HPDE6-E6E7 (cell line): ENCODE measurements around the gene PTCH1.

ENCODE experiments used
- DNase-seq: peaks from one replicate; pipeline ENCODE4 v3.0.0; 2011; ENCODE audit warnings: missing footprints; ENCODE audit errors: extremely low spot score

Gene PTCH1

DNA sequence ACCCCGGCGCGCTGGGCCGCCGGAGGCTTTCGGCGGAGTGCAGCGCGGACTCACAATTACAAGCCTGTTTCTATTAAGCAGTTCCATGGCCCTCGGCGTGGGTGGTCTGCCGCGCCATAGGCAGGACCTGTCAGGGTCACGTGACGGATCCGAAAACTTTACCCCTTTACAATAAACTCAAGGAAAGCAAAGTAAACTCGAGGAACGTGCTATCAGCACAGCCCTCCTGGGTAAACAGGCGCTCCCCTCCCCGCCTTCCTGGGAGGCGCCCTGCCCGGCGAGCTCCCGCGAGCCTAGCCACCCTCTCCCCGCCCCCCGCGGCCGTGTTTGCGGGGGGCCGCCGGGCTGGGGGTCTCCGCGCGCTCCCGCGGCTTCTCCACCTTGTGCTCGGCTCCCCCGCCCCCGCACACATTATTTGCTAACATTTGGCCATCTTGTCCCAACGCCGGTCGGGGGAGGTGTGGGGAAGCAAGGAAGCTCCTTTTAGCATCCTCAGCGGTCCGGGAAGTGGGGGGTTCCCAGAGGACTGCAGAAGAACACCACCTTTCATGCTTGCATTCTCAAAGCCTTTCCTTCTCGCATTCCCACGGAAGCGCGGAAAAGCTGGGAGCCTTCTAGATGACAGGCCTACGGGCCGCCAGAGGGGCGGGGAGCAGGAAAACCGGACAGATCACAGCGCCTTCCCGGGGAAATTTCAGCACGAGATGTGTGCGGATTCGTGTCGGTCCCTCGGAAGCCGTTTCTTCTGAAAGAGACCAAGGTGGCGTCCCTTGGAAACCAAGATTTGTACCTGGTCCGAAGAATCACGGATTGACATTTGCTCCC lies at the start of gene PTCH1:
Gene PTCH1 (minus strand): TSS at position 238 of the 825 bp plus-strand sequence.
- DNase-seq: no peak

GRCh38 chr9:95565982-95566381 lies 49.2 kb upstream of the PTCH1 start:
- no peak for DNase-seq

- DNase-seq: no peak
Observed at GRCh38 chr9:95561913-95562312, 45.1 kb upstream of the PTCH1 start.

GRCh38 chr9:95557142-95557541 lies 40.4 kb upstream of the PTCH1 start:
- DNase-seq: no peak

GRCh38 chr9:95556521-95556920 lies 39.8 kb upstream of the PTCH1 start:
- no peak for DNase-seq

- DNase-seq: no peak
Observed at GRCh38 chr9:95552814-95553546, 36.2 kb upstream of the PTCH1 start.

DNA sequence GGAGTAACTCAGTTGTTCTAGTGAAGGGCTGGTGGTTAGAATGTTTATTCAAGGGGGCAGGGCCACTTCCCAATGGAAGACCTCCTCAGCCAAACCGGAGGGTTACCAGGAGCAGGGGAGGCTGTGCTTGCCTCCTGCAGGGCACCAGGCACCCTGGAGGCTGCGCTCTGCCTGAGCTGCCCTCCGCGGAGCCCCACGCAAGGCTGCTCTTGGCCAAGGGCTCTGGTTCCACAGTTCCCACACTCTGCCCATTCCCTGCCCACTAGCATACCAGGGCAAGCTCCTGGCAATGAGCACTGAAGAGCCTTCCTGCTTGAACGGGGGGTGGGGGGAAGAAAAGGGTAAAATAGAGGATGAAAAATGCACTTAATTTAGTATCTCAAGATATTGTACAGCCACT lies 35.5 kb upstream of the PTCH1 start:
- DNase-seq: no peak

GRCh38 chr9:95551406-95551805 lies 34.6 kb upstream of the PTCH1 start:
- DNase-seq: no peak

DNA sequence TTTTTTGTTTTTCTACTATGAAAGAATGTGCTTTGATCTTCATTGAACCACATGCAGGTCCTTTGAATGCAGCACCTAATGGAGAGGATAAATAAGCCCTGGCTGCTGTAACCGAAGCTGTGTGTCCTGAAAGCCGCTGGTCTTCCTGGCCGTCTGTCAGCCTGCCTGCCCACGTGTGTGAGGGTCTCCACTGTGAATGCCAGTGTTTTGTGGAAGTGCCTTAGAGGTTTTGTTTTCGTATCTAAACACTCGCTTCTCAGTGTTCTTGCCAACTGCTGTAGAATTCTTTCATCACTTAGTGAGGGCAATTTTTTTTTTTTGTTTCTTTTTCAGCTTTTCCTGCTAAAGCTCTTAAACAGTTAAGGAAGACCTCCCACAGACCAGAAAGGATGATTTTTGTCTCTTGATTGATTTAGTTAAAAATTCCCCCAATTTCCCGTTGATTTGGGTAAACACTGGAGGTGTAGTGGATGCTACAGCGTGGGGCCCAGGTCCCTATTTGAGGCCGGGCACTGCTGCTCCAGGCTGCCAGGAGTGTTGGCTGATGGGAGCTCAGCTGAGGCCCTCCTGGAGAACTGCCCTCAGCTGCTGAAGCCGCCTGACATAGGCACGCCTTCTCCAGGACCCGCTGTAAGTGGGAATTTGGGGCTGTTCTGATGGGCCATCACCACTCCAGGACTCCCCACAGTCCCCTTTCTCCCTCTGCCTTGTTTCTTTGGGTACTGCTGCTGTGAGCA lies 29.2 kb upstream of the PTCH1 start:
- DNase-seq: no peak

DNA sequence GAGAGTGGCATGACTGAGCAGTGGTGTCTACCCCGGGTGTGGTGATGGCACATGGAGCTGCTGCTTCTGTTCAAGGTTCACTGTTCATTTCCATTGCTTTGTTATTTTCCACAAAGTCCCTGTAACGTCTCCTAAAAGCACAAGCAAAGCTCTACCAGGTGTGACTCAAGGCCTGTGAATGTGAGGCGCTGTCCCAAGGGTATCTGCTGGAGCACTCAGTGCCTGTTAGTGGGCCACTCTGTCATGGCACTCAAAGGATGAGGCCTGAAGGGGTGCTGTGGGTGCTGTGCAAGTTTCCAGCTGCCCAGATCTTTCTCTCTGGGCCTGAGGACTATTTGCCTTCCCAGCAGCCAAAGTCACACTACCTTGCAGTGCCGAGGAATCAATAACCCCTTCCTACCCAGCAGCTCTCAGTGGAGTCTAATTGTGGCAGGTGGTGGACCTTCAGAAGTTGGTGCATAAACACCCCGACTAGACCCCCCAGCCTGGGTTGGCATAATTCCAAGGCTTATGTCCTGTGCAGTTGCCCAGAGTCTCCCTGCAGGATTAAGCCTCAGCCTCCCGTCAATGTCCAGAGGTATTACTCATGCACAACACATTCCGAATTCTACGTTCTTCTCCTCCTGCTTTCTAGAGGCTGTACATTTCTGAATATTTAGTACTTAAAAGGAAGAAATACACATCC lies 17.4 kb upstream of the PTCH1 start:
- no peak for DNase-seq

- DNase-seq: no peak
Observed at GRCh38 chr9:95529910-95530309, 13.1 kb upstream of the PTCH1 start.

DNA sequence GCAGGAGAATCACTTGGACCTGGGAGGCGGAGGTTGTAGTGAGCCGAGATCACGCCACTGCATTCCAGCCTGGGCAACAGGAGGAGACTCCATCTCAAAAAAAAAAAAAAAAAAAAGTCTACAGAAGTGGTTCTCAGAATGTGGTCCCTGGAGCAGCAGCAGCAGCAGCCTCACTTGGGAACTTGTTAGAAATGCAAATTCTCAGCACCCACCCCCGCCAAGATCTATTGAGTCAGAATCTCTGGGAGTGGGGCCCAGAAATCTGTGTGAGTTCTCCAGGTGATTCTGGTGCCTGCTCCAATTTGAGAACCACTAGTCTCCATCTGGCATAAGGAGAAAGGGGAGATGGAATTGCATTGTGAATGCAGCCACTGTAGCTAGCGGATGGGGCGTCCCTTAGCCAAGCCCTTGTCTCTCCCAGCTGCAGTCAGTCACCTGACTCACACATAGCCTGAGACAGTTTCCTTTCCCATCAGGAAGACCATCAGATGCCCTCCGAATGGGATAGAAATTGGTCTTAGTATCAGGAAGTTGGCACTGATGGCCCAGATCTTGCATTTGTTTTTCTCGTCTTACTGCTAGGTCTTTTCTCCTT lies 12.2 kb upstream of the PTCH1 start:
- DNase-seq: no peak

DNA sequence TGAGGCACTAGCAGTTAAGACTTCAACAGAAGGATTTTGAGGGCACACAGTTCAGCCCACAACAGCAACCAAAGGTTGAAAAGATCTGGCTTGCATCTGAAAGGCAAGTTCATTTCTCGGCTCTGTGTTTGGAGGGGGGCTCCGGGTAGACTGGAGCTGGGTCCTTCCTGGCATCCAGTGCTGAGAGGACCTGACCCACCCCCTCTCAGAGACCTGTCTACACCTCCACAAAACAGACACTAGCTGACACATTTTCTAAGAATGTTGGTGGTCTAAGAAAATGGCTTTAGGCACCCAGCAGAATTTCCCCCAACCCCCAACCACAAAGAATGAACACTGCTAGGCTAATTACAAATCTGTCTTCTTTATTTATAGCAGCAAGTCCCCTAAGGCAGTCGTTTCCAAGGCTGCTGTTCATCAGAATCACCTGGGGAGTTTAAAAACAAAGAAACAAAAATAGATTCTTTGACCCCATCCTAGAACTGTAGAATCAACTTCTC lies 6.2 kb upstream of the PTCH1 start:
- DNase-seq: no peak

DNA sequence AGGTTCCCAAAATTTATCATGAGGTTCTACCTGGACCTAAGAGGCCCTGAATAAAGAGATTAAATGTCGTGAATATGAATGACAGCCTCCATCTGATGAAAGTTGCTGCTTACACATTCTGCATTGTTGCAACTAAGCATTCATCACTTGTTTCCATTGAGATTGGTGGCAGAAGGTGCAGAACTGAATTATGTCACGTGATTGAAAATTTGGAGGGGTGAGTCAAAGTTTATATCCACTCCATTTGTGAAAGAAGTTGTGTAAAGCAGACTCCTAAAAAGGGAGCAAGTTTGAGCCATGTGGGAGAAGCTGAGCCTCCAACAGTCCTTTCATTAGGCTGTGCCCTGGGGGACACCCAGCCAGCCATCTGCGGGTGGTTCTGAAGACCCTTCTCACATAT lies 4.9 kb upstream of the PTCH1 start:
- no peak for DNase-seq

GRCh38 chr9:95517559-95518425 lies 1.0 kb upstream of the PTCH1 start:
- no peak for DNase-seq

DNA sequence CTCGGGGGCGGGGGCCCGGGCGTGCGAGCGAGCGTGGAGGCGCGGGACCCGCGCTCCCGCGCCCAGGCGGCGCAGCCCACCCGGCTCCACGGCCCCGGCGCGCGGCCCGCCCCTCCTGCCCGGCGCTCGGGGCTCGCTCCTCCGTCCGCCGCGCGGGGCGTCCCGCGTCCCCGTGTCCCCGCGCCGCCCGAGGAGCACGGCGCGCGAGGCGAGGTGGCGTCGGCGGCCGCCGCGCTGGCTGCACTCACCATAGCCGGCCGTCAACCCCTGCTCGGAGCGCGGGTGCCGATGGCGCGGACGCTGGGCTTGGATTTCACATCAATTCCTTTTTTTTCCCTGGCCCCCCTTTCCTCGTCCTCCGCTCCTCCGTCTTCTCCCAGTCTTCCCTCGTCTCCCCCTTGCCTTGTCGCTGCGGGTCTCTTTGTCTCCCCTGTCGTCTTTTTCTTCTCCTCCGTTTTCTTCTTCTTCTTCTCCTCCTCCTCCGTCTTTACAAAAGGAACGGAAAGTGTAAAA lies 494 bp downstream of the PTCH1 start:
- no peak for DNase-seq

- DNase-seq: no peak
Observed at GRCh38 chr9:95515272-95516113, 1.3 kb downstream of the PTCH1 start.

GRCh38 chr9:95514342-95514741 lies 2.4 kb downstream of the PTCH1 start:
- DNase-seq: no peak

DNA sequence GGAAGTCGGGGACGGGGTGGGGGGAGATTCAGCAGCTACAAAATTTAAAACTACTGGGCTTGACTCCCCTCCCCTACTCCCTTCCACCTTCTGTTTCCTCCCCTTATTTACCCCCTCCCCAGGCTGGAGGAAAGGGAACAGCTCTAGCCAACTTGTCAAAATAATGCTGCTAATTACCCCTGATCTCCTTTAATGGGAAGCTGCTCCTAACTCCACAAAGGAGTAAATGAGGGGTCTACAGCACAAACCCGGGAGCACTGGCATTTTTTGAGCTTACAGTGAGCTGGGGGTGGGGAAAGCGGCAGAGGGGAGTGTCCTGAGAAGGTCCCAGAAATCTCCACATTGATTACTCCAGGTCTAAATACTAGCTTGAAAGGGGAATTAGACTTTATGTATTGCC lies 3.1 kb downstream of the PTCH1 start:
- DNase-seq: no peak
